ENCODE data around the gene UBE3C. TPM values are rescaled to one million over a fixed set of nuclear protein-coding genes. Genes with fewer than 3 reads are reported as not detected.
"Not testable (repeated sequence)": the region's sequence is repeated elsewhere in the genome, so short reads cannot be mapped to it uniquely, and the experiment has no call there.

The UBE3C gene
- total and polyA plus RNA-seq, 7 experiments from 2014 or later = 21.3 to 64.6 (median 53.9) TPM

DNA sequence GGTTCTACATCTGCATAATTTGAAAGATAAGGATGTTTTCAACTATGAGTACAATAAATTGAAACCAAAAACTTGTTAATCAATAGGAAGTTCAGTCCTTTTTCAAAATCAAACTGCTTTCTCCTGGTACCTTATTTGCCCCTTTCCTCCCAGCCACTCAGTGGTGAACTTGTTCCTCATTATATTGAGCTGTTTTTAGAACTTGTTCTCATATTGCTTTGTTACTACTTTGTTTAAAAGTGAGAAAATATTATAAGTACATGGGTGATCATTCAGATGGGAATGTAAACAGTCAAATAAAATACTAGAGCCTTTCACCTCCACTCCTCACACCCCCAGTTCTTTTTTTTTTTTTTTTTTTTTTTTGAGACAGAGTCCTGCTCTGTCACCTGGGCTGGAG is 17.2 kb downstream of the UBE3C start:
- peaks cover 0 to 3% (median 0%) of the 10 kb centered on the region in 3 experiments for H3K36me3 ChIP-seq (ENCODE audit: control insufficient read depth in 2 of 3, insufficient read depth in 3 of 3, low read length in 3 of 3)
- no peaks in the 10 kb centered on the region for H3K27me3 Mint-ChIP-seq
- H3K4me1 Mint-ChIP-seq = peaks cover 37 to 85% (median 78%) of the 10 kb centered on the region in 7 donors
- intact Hi-C loops (cut with micrococcal nuclease) = no loop called here
- no peak overlapping the region for H3K4me3 ChIP-seq (ENCODE audit: low read length)
- POLR2A ChIA-PET = no interaction called here
- H3K9me3 Mint-ChIP-seq = no peaks in the 10 kb centered on the region
- H3K27ac Mint-ChIP-seq = peak overlapping the region in 3 of 9 donors; percentile 14 to 67 (median 28)
- H3K4me3 Mint-ChIP-seq = peak overlapping the region in 1 of 10 donors; percentile 23
- no peaks in the 10 kb centered on the region for H3K27me3 ChIP-seq (ENCODE audit: control insufficient read depth in 2 of 2, insufficient read depth in 2 of 2, low read length in 2 of 2)
- DNase-seq (no peak), ATAC-seq (no peak)
- no peaks in the 10 kb centered on the region for H3K9me3 ChIP-seq (ENCODE audit: control insufficient read depth in 2 of 3, low read length in 3 of 3)
- peaks cover 0 to 34% (median 7%) of the 10 kb centered on the region in 5 donors for H3K36me3 Mint-ChIP-seq
- H3K4me1 ChIP-seq (ENCODE audit: control insufficient read depth in 2 of 2, insufficient read depth in 2 of 2, low read length in 2 of 2) = peaks cover 0 to 2% of the 10 kb centered on the region in 2 donors
- no peak overlapping the region for H3K27ac ChIP-seq (ENCODE audit: low read depth, low read length)
- CTCF ChIA-PET = no interaction called here

DNA sequence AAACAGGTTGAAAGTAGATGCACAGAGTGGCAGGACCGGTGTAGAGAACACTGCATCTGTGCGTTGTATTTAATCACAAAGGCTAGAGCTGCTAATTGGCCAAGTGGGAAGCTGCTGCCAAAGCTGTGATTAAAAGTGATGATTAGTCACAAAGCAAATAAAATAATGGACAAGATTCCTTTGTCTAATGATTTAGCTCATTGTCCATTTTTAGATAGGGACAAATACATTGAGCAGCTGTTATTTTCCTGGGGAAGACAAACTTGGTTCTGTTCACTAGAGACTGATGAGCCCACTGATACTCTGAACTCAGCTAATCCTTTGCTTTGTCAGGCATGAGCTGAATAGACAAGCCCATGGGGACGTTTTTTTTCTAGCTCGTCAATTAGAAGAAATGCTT is 19.7 kb downstream of the UBE3C start:
- H3K9me3 Mint-ChIP-seq = no peaks in the 10 kb centered on the region
- Histone ChIP-seq H3K9me3 (ENCODE audit: control insufficient read depth in 2 of 3, low read length in 3 of 3) (no peaks in the 10 kb centered on the region), H3K4me1 (ENCODE audit: control insufficient read depth in 2 of 2, insufficient read depth in 2 of 2, low read length in 2 of 2) (peaks cover 2 to 3% of the 10 kb centered on the region in 2 donors), H3K27me3 (ENCODE audit: control insufficient read depth in 2 of 2, insufficient read depth in 2 of 2, low read length in 2 of 2) (no peaks in the 10 kb centered on the region), H3K27ac (ENCODE audit: low read depth, low read length) (no peak overlapping the region), H3K4me3 (ENCODE audit: low read length) (no peak overlapping the region), H3K36me3 (ENCODE audit: control insufficient read depth in 2 of 3, insufficient read depth in 3 of 3, low read length in 3 of 3) (peaks cover 0 to 1% (median 0%) of the 10 kb centered on the region in 3 experiments)
- H3K4me1 Mint-ChIP-seq = peaks cover 24 to 66% (median 58%) of the 10 kb centered on the region in 7 donors
- POLR2A ChIA-PET = no interaction called here
- intact Hi-C loops (cut with micrococcal nuclease) = no loop called here
- CTCF ChIA-PET = no interaction called here
- H3K36me3 Mint-ChIP-seq = peaks cover 4 to 21% (median 9%) of the 10 kb centered on the region in 5 donors
- no peak for ATAC-seq
- no peaks in the 10 kb centered on the region for H3K27me3 Mint-ChIP-seq
- peak overlapping the region in 2 of 9 donors; percentile 4 to 5 for H3K27ac Mint-ChIP-seq
- H3K4me3 Mint-ChIP-seq = no peak overlapping the region
- DNase-seq = no peak

DNA sequence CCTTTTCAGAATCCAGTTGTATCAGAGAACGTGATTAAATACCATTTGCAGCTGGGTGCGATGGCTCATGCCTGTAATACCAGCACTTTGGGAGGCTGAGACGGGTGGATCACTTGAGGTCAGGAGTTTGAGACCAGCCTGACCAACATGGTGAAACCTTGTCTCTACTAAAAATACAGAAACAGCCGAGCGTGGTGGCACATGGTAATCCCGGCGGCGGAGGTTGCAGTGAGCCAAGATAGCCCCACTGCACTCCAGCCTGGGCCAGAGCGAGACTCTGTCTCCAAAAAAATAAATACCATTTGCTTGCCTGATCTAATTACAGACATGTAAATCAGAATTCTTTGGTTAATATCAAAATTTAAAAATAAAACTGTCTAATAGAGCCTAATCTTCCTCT is 20.8 kb downstream of the UBE3C start:
- DNase-seq; H3K4me3 ChIP-seq (ENCODE audit: low read length); H3K9me3 ChIP-seq (ENCODE audit: control insufficient read depth in 2 of 3, low read length in 3 of 3); H3K36me3 ChIP-seq (ENCODE audit: control insufficient read depth in 2 of 3, insufficient read depth in 3 of 3, low read length in 3 of 3); intact Hi-C loops (cut with micrococcal nuclease); H3K27me3 ChIP-seq (ENCODE audit: control insufficient read depth in 2 of 2, insufficient read depth in 2 of 2, low read length in 2 of 2); POLR2A ChIA-PET; CTCF ChIA-PET; ATAC-seq; H3K27me3 Mint-ChIP-seq; H3K27ac ChIP-seq (ENCODE audit: low read depth, low read length); H3K4me1 ChIP-seq (ENCODE audit: control insufficient read depth in 2 of 2, insufficient read depth in 2 of 2, low read length in 2 of 2); H3K4me3 Mint-ChIP-seq: not testable (repeated sequence)
- Mint-ChIP-seq H3K4me1 (peaks cover 18 to 60% (median 48%) of the 10 kb centered on the region in 7 donors), H3K27ac (peak overlapping the region in 2 of 9 donors; percentile 6 to 30), H3K9me3 (peaks cover 0 to 11% (median 1%) of the 10 kb centered on the region in 11 donors), H3K36me3 (peaks cover 10 to 26% (median 21%) of the 10 kb centered on the region in 5 donors)

DNA sequence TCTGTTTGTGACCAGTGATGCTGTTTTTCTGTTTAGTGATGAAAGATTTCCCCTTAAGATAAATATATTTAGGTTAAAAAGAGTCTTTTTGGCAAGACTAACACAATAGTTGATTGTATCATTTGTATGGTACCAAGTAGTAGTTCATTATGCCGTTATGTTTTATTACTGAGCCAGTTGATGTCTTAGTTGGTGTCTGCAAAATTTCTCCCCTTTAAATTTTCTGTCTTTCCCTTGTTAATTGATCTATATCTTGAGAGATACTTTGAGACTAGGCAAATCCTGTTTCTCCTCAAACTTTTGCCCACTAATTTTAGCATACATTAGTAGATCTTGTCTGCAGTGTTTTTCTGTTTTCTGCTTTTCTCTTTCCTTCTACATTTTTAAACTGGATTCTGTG is 21.7 kb downstream of the UBE3C start:
- peaks cover 0 to 20% (median 8%) of the 10 kb centered on the region in 11 donors for H3K9me3 Mint-ChIP-seq
- H3K4me1 ChIP-seq (ENCODE audit: control insufficient read depth in 2 of 2, insufficient read depth in 2 of 2, low read length in 2 of 2) = peaks cover 2 to 3% of the 10 kb centered on the region in 2 donors
- peaks cover 0 to 19% (median 5%) of the 10 kb centered on the region in 3 experiments for H3K36me3 ChIP-seq (ENCODE audit: control insufficient read depth in 2 of 3, insufficient read depth in 3 of 3, low read length in 3 of 3)
- H3K36me3 Mint-ChIP-seq = peaks cover 16 to 35% (median 30%) of the 10 kb centered on the region in 5 donors
- intact Hi-C loops (cut with micrococcal nuclease) = no loop called here
- ChIA-PET CTCF (no interaction called here), POLR2A (interaction anchor here (1.2 kb wide), 1 partner anchor 20 kb away, joined by 3 read pairs; no protein-coding TSS in a partner anchor)
- H3K4me3 Mint-ChIP-seq = no peak overlapping the region
- H3K9me3 ChIP-seq (ENCODE audit: control insufficient read depth in 2 of 3, low read length in 3 of 3) = peaks cover 0 to 4% (median 0%) of the 10 kb centered on the region in 3 experiments
- no peak overlapping the region for H3K4me3 ChIP-seq (ENCODE audit: low read length)
- peaks cover 13 to 59% (median 40%) of the 10 kb centered on the region in 7 donors for H3K4me1 Mint-ChIP-seq
- H3K27me3 ChIP-seq (ENCODE audit: control insufficient read depth in 2 of 2, insufficient read depth in 2 of 2, low read length in 2 of 2) = no peaks in the 10 kb centered on the region
- peak overlapping the region in 2 of 9 donors; percentile 13 to 45 for H3K27ac Mint-ChIP-seq
- DNase-seq (no peak), ATAC-seq (no peak)
- H3K27me3 Mint-ChIP-seq = no peaks in the 10 kb centered on the region
- no peak overlapping the region for H3K27ac ChIP-seq (ENCODE audit: low read depth, low read length)

DNA sequence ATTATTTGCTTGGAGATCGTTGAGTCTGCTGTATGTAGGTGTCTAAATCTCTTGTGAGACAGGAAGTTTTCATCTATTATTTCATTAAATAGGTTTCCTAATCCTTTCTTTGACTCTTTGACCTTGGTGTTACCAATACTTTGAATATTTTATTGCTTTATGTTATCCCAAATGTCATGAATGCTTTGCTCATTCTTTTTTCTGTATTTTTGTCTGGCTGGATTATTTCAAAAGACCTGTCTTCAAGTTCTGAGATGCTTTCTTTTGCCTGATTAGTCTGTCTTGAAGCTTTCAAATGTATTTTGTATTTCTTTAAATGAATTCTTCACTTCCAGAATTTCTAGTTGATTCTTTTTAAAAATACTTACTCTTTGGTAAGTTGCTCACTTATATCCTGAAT is 27.3 kb downstream of the UBE3C start:
- CTCF ChIA-PET = interaction anchor here (0.6 kb wide), 1 partner anchor 306 kb away, joined by 3 read pairs; no protein-coding TSS in a partner anchor
- H3K4me3 Mint-ChIP-seq = no peak overlapping the region
- Histone ChIP-seq H3K4me3 (ENCODE audit: low read length) (no peak overlapping the region), H3K27me3 (ENCODE audit: control insufficient read depth in 2 of 2, insufficient read depth in 2 of 2, low read length in 2 of 2) (no peaks in the 10 kb centered on the region), H3K27ac (ENCODE audit: low read depth, low read length) (no peak overlapping the region), H3K9me3 (ENCODE audit: control insufficient read depth in 2 of 3, low read length in 3 of 3) (peaks cover 0 to 4% (median 0%) of the 10 kb centered on the region in 3 experiments), H3K4me1 (ENCODE audit: control insufficient read depth in 2 of 2, insufficient read depth in 2 of 2, low read length in 2 of 2) (peaks cover 0 to 3% of the 10 kb centered on the region in 2 donors), H3K36me3 (ENCODE audit: control insufficient read depth in 2 of 3, insufficient read depth in 3 of 3, low read length in 3 of 3) (peaks cover 8 to 61% (median 12%) of the 10 kb centered on the region in 3 experiments)
- H3K27me3 Mint-ChIP-seq = no peaks in the 10 kb centered on the region
- peaks cover 3 to 30% (median 12%) of the 10 kb centered on the region in 11 donors for H3K9me3 Mint-ChIP-seq
- peak overlapping the region in 1 of 9 donors; percentile 51 for H3K27ac Mint-ChIP-seq
- H3K4me1 Mint-ChIP-seq = peaks cover under 1 to 27% (median 10%) of the 10 kb centered on the region in 7 donors
- peaks cover 24 to 61% (median 50%) of the 10 kb centered on the region in 5 donors for H3K36me3 Mint-ChIP-seq
- intact Hi-C loops (cut with micrococcal nuclease) = no loop called here
- POLR2A ChIA-PET = no interaction called here
- ATAC-seq (no peak), DNase-seq (no peak)

DNA sequence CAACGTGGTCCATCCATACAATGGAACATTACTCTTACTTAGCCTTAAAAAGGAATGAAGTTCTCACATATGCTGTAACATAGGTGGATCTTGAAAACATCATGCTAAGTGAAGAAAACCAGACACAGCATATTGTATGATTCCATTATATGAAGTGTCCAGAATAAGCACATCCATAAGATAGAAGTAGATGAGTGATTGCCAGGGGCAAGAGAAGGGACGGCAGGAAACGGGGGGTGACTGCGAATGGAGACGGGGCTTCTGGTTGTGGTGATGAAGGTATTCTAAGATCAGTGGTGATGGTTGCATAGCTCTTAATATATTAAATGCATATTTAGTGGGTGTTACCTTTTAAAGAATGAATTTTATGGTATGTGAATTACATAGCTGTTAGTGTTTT is 29.8 kb downstream of the UBE3C start:
- ChIA-PET POLR2A (no interaction called here), CTCF (no interaction called here)
- H3K9me3 ChIP-seq (ENCODE audit: control insufficient read depth in 2 of 3, low read length in 3 of 3) = peaks cover 0 to 4% (median 0%) of the 10 kb centered on the region in 3 experiments
- intact Hi-C loops (cut with micrococcal nuclease) = no loop called here
- DNase-seq = no peak
- peaks cover 9 to 76% (median 19%) of the 10 kb centered on the region in 3 experiments for H3K36me3 ChIP-seq (ENCODE audit: control insufficient read depth in 2 of 3, insufficient read depth in 3 of 3, low read length in 3 of 3)
- H3K27ac ChIP-seq (ENCODE audit: low read depth, low read length) = no peak overlapping the region
- H3K4me3 ChIP-seq (ENCODE audit: low read length) = no peak overlapping the region
- no peaks in the 10 kb centered on the region for H3K4me1 ChIP-seq (ENCODE audit: control insufficient read depth in 2 of 2, insufficient read depth in 2 of 2, low read length in 2 of 2)
- Mint-ChIP-seq H3K27ac (peak overlapping the region in 2 of 9 donors; percentile 2 to 9), H3K4me3 (no peak overlapping the region), H3K27me3 (no peaks in the 10 kb centered on the region), H3K9me3 (peaks cover 3 to 29% (median 12%) of the 10 kb centered on the region in 11 donors), H3K4me1 (peaks cover 0 to 24% (median 8%) of the 10 kb centered on the region in 7 donors), H3K36me3 (peaks cover 22 to 63% (median 47%) of the 10 kb centered on the region in 5 donors)
- no peak for ATAC-seq
- H3K27me3 ChIP-seq (ENCODE audit: control insufficient read depth in 2 of 2, insufficient read depth in 2 of 2, low read length in 2 of 2) = no peaks in the 10 kb centered on the region

DNA sequence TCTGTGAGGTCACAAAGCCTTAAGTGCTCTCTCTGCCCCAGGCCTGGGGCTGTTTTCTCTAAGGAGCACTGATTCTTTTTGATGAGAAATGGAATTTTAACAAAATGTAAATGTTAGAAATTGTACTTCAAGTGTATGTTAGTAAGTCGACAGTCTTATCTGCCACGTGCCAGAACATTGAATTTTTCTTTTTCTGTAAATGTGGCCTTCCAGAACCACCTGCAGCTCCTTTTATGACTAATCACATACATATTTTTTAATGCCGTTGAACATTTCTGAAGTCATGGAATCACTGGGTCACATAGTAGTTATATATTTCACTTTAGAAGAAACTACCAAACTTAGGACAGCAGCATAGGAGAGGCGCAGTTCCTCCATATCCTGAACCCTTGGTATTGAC is 38.0 kb downstream of the UBE3C start:
- Mint-ChIP-seq H3K4me1 (no peaks in the 10 kb centered on the region), H3K4me3 (no peak overlapping the region), H3K36me3 (peaks cover 0 to 38% (median 9%) of the 10 kb centered on the region in 5 donors), H3K27ac (no peak overlapping the region), H3K27me3 (no peaks in the 10 kb centered on the region), H3K9me3 (no peaks in the 10 kb centered on the region)
- Histone ChIP-seq H3K27me3 (ENCODE audit: control insufficient read depth in 2 of 2, insufficient read depth in 2 of 2, low read length in 2 of 2) (no peaks in the 10 kb centered on the region), H3K4me1 (ENCODE audit: control insufficient read depth in 2 of 2, insufficient read depth in 2 of 2, low read length in 2 of 2) (no peaks in the 10 kb centered on the region), H3K36me3 (ENCODE audit: control insufficient read depth in 2 of 3, insufficient read depth in 3 of 3, low read length in 3 of 3) (peaks cover 18 to 87% (median 22%) of the 10 kb centered on the region in 3 experiments), H3K9me3 (ENCODE audit: control insufficient read depth in 2 of 3, low read length in 3 of 3) (no peaks in the 10 kb centered on the region), H3K4me3 (ENCODE audit: low read length) (no peak overlapping the region), H3K27ac (ENCODE audit: low read depth, low read length) (no peak overlapping the region)
- CTCF ChIA-PET = no interaction called here
- POLR2A ChIA-PET = no interaction called here
- ATAC-seq = no peak
- intact Hi-C loops (cut with micrococcal nuclease) = no loop called here
- no peak for DNase-seq
